Fibroblast of skin of left quadriceps (primary cell): ENCODE measurements around the gene RTCB.

Experiments used
- DNase-seq, 2 experiments: peaks; one replicate each; pipeline ENCODE4 v3.0.0-alpha.2; 2013; ENCODE audit warnings: low read depth in 2 of 2

RTCB gene

DNA sequence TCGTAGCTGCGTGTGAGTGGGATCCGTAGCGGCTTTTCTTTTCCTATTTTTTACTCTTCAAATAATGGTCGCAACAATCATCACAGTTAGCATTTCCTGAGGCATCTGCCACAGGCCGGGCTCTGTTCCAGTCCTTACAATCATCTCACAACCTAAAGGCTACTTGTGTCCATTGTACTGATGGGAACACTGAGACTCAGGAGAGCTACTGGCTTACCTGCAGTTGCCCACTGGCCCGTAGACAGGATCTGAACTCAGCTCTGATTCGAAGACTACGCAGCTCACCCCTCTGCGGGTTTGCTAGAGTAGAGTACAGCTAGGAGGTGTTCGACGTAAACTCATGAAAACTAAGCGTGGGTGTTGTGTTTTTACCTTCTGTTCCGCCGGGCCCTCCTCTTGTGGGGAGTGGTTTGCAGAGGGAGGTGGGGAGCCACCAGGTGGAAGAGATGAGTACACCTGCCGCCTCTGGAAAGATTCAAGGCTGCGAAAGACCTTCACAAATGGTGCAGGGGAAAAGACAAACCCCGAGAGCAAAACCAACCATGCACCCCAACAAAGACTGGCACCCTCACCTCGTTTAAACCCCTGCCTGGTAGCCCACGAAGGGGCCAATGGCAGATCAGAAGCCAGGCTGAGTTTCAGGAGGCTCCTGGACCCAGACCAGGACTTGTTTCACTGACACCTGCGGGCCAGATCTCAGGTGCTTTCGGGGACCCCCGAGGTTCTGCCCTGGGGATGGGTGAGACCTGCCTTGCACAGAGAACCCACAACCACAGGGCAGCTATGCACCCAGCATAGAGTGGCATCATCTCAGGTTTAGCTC, 72.6 kb downstream of the RTCB start:
- DNase-seq, result no peak

DNA sequence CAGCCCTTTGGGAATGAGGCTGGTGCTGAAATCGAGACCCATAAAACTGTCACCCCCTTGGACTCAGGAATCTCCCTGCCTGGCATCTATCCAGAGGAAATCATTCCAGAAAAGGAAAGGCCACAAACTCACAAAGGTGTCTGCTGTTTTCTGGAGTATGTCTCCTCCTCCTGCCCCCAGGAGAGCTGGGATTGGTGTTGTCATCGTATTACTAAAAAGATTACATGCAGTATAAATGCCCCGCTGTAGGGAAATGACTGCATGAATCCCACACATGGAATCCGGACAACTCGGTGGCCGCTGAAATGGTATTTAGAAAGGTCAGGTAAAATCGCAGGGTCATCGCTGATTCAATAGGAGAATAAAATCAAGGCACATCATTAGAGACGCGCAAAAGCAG, 73.3 kb downstream of the RTCB start:
- DNase-seq, result no peak
